Transverse colon (tissue), 4 donors: ENCODE measurements around the gene DYDC2. TPM values are rescaled to one million over a fixed set of nuclear protein-coding genes. Genes with fewer than 3 reads are reported as not detected.

Experiments used
- DNase-seq: peaks from one replicate; pipeline ENCODE4 v3.0.0-alpha.2; 2019
- H3K27ac ChIP-seq, 4 donors: fragments of 200-600 bp; sonication (generic); 2 replicates each; pipeline ENCODE4 v1.5.1; 2016 to 2018; ENCODE audit warnings: inconsistent platforms in 4 of 4
- H3K27me3 ChIP-seq: fragments of 200-600 bp; sonication (generic); 2 replicates; pipeline ENCODE4 v1.5.1; 2017; ENCODE audit warnings: inconsistent platforms
- H3K36me3 ChIP-seq, 4 donors: fragments of 200-600 bp; sonication (generic); 2 replicates each; pipeline ENCODE4 v1.5.1; 2017 to 2019; ENCODE audit warnings: inconsistent platforms in 4 of 4
- H3K4me1 ChIP-seq, 4 donors: fragments of 200-600 bp; sonication (generic); 2 replicates each; pipeline ENCODE4 v1.5.1; 2017 to 2020; ENCODE audit warnings: inconsistent platforms in 4 of 4
- H3K4me3 ChIP-seq, 4 donors: fragments of 200-600 bp; sonication (generic); 1 replicate in 1 of 4; 2 replicates in 3 of 4; pipeline versions ENCODE4 v1.5.1 to v1.6.1; 2017 to 2019; ENCODE audit warnings: inconsistent platforms in 4 of 4
- H3K9me3 ChIP-seq, 2 donors: fragments of 200-600 bp; sonication (generic); 2 replicates each; pipeline ENCODE4 v1.5.1; 2017 to 2019; ENCODE audit warnings: inconsistent platforms in 2 of 2
- EP300 ChIP-seq: sonication (generic); formaldehyde crosslinking; IDR thresholded peaks from one replicate; pipeline ENCODE4 v1.6.1; 2017; ENCODE audit warnings: antibody characterized with exemption, low read depth
- POLR2A ChIP-seq: fragments of 450-650 bp; IDR thresholded peaks from one replicate; pipeline ENCODE4 v1.6.1; 2016; ENCODE audit warnings: antibody characterized with exemption, mild to moderate bottlenecking, moderate library complexity
- POLR2AphosphoS5 ChIP-seq, 3 donors: sonication (generic); formaldehyde crosslinking; IDR thresholded peaks; one replicate each; pipeline ENCODE4 v1.6.1; 2016; ENCODE audit warnings: antibody characterized with exemption in 3 of 3
- WGBS, 2 donors: methylation state at CpG; one replicate each; pipeline ENCODE4 v1.1.5; 2018; ENCODE audit warnings: low coverage in 1 of 2; 5-methylcytosine and 5-hydroxymethylcytosine counted together
- in situ Hi-C, 4 donors: fragments of 200-750 bp; cut with MboI; loops; one replicate each; pipeline versions ENCODE4 v1.15.0 to v1.15.1; 2017; ENCODE audit warnings: low sequenced_read_pairs in 3 of 4, low pct_ligation_motif_present in 1 of 4, low pct_unique_long_range_greater_than_20kb in 1 of 4
- intact Hi-C: fragments of 100-400 bp; cut with DNase I; formaldehyde crosslinking; loops from one replicate; pipeline ENCODE4 v1.15.1; 2023; ENCODE audit warnings: low total_unique reads
- total RNA-seq, 4 donors: library from RNA; depleted of rRNA; stranded (reverse); fragments of >200 nt; gene quantifications; one replicate each; pipeline ENCODE4 v1.1.0, GENCODE V29; 2016
- TF ChIP-seq, protein P1 (sequence below), 5 experiments: fragments of 200-600 bp in 3 of 5; fragments of 450-650 bp in 2 of 5; sonication (generic) in 3 of 5; IDR thresholded peaks; 1 replicate in 2 of 5; 2 replicates in 3 of 5; pipeline ENCODE4 v1.5.1; 2016 to 2017; ENCODE audit warnings: antibody characterized with exemption in 5 of 5, inconsistent platforms in 3 of 5, mild to moderate bottlenecking in 2 of 5, moderate library complexity in 1 of 5

DYDC2 gene
- total RNA-seq, 4 donors from 2014 or later, result not detected

- peaks cover 45 to 87% (median 83%) of the 10 kb centered on the region in 4 donors for H3K4me1 ChIP-seq
- H3K9me3 ChIP-seq, result no peaks in the 10 kb centered on the region
- H3K27me3 ChIP-seq, result no peaks in the 10 kb centered on the region
- WGBS, 2 donors, result 78% methylated on average over 2 of the region's 2 CpGs; no CpG with 5 or more reads in 1 of the 2 donors
- H3K4me3 ChIP-seq, result no peak overlapping the region
- in situ Hi-C loops (no loop called here), intact Hi-C loops (no loop called here)
- H3K36me3 ChIP-seq, result no peaks in the 10 kb centered on the region
- H3K27ac ChIP-seq, result peak overlapping the region; percentile 83 to 93 (median 86)
- peak; percentile 26 for DNase-seq
- TF ChIP-seq, protein P1, sequence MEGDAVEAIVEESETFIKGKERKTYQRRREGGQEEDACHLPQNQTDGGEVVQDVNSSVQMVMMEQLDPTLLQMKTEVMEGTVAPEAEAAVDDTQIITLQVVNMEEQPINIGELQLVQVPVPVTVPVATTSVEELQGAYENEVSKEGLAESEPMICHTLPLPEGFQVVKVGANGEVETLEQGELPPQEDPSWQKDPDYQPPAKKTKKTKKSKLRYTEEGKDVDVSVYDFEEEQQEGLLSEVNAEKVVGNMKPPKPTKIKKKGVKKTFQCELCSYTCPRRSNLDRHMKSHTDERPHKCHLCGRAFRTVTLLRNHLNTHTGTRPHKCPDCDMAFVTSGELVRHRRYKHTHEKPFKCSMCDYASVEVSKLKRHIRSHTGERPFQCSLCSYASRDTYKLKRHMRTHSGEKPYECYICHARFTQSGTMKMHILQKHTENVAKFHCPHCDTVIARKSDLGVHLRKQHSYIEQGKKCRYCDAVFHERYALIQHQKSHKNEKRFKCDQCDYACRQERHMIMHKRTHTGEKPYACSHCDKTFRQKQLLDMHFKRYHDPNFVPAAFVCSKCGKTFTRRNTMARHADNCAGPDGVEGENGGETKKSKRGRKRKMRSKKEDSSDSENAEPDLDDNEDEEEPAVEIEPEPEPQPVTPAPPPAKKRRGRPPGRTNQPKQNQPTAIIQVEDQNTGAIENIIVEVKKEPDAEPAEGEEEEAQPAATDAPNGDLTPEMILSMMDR (IDR thresholded peaks at IDR 0.05), result no peak
- TF ChIP-seq POLR2AphosphoS5 (IDR thresholded peaks at IDR 0.05) (no peak), POLR2A (no peak), EP300 (no peak)
Observed at GRCh38 chr10:80411267-80411668, 54.7 kb downstream of the DYDC2 start.

DNA sequence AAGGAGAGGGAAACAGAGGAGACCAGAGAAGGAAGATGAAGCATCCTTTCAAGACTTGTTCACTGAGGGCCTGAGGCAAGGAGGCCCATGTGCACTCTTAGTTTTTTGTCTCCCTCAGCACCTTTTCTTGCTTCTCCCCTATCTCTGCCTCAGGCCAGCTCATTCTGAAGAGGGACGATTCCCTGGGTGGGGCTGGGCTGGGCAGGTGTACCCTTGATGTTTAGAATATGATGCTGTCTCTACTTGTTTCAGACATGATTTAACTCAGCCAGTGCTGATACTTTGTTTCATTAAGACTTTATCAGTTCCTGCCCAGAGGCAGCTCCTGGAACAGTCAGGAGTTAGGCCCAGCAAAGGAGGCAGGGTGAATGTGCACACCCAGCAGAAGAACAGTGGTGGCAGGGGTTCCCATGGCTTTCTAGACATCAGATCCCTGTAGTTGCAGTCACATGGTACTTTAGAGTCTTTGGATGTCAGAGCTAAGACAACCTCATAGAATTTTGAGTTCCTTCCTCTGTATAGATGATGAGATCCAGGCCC, 55.2 kb downstream of the DYDC2 start:
- H3K4me1 ChIP-seq, result peaks cover 48 to 92% (median 87%) of the 10 kb centered on the region in 4 donors
- in situ Hi-C loops (no loop called here), intact Hi-C loops (no loop called here)
- no peaks in the 10 kb centered on the region for H3K27me3 ChIP-seq
- H3K36me3 ChIP-seq, result no peaks in the 10 kb centered on the region
- WGBS, 2 donors, result 65% methylated on average over 1 of the region's 1 CpG; no CpG with 5 or more reads in 1 of the 2 donors
- TF ChIP-seq EP300, result no peak
- no peak for TF ChIP-seq POLR2A
- TF ChIP-seq, protein P1 (IDR thresholded peaks at IDR 0.05), result no peak
- no peak for TF ChIP-seq POLR2AphosphoS5 (IDR thresholded peaks at IDR 0.05)
- no peak overlapping the region for H3K4me3 ChIP-seq
- H3K9me3 ChIP-seq, result no peaks in the 10 kb centered on the region
- DNase-seq, result no peak
- H3K27ac ChIP-seq, result peak overlapping the region; percentile 83 to 93 (median 86)

DNA sequence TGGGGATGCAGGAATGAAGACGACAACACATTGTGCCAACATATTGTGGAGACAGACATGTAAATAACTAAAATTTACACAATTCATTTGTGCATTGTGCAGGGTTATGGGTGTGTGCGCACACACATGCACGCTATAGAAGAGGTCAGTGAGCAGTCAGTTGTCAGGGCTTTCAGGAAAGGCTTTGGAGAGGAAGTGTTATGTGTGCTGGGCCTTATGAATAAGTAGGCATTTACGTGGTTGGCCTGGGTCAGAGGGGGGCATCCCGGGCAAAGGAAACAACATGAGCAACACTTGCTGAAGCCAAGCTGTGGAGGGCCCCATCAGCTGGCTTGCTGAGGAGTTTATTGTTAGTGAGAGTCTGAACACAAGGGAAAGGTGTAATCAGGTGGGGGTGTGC, 55.9 kb downstream of the DYDC2 start:
- Histone ChIP-seq H3K27me3 (no peaks in the 10 kb centered on the region), H3K9me3 (no peaks in the 10 kb centered on the region), H3K4me1 (peaks cover 48 to 94% (median 87%) of the 10 kb centered on the region in 4 donors), H3K4me3 (no peak overlapping the region), H3K36me3 (no peaks in the 10 kb centered on the region), H3K27ac (peak overlapping the region in 3 of 4 donors; percentile 71 to 85 (median 74))
- WGBS, 2 donors, result 68 to 80% methylated on average over 4 to 5 of the region's 5 CpGs
- intact Hi-C loops (no loop called here), in situ Hi-C loops (no loop called here)
- DNase-seq, result no peak
- no peak for TF ChIP-seq POLR2AphosphoS5 (IDR thresholded peaks at IDR 0.05)
- no peak for TF ChIP-seq POLR2A
- TF ChIP-seq, protein P1 (IDR thresholded peaks at IDR 0.05), result no peak
- no peak for TF ChIP-seq EP300

- H3K27ac ChIP-seq, result peak overlapping the region; percentile 69 to 77 (median 72)
- intact Hi-C loops (no loop called here), in situ Hi-C loops (no loop called here)
- WGBS, 2 donors, result 69 to 78% methylated on average over 4 to 12 of the region's 12 CpGs
- H3K27me3 ChIP-seq, result no peaks in the 10 kb centered on the region
- no peak overlapping the region for H3K4me3 ChIP-seq
- peaks cover 48 to 88% (median 83%) of the 10 kb centered on the region in 4 donors for H3K4me1 ChIP-seq
- H3K9me3 ChIP-seq, result no peaks in the 10 kb centered on the region
- H3K36me3 ChIP-seq, result no peaks in the 10 kb centered on the region
- DNase-seq, result no peak
- no peak for TF ChIP-seq EP300
Observed at GRCh38 chr10:80413271-80413996, 56.9 kb downstream of the DYDC2 start.
